Measurements from ENCODE around the gene GABRR3. TPM values are rescaled to one million over a fixed set of nuclear protein-coding genes. Genes with fewer than 3 reads are reported as not detected.

Gene GABRR3
- total RNA-seq: not detected in 2 replicates

GRCh38 chr3:98035208-98035607 is at the start of gene GABRR3:
TSS of gene GABRR3 (minus strand) at chr3:98035315. CDS start at chr3:98034987, 328 bp downstream.

DNA sequence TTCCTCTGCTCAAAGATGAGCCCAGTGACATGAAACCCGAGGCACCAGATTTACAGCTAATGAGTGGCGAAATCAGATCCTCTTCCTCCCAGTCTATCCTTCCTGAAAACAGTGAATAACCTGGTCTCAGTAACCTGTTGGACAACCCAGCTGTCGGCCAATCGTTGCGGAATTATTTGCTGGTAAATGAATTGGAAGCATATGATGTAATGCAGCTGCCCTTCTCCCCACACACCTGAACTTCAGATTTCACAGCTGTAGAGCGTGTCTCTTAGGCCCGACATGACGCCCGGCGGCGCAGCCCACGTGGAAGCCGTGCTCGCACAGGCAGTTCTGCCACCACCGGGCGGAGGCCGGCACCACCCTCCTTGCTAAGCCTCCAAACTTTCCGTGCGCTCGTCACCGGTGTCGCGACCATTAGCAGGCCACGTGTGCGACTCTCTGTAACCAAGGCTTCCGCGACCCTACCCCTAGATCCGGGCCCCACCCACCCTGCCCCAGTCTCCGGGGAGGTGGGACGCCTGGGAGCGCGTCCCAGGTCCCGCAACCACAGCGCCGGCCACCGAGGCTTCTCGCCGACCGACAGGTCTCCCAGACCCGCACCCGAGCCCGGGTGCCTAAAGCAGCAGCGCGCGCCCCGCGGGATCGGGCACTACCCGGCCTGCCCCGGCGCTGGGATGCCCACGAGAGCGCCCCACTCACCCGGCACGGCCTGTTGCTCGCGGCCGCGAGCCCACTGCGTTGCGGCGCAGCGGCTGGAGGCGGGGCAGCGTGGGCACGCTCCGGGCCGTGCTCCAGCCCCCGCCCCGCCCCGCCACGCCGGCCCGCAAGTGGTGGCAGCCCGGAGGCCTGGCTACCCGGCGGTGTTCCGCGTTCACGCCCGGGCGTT is 63.2 kb downstream of the GABRR3 start, which contains the start of gene RIOX2:
RIOX2 (minus strand) TSS at position 753 of the 889 bp plus-strand sequence. CDS start 4,838 bp downstream, outside the sequence.

Other genes with a start within 250 kb of the GABRR3 start
- 7.2 and 7.6 TPM in 2 replicates for gene CRYBG3, start 213.3 kb downstream of the GABRR3 start, total RNA-seq
- 19.0 and 25.9 TPM in 2 replicates for gene RIOX2, start 62.9 kb downstream of the GABRR3 start, total RNA-seq
- not detected in 2 replicates for gene OR5AC2, start 51.9 kb upstream of the GABRR3 start, total RNA-seq
- gene OR5H1, start 95.4 kb upstream of the GABRR3 start, total RNA-seq: not detected in 2 replicates
- not detected in 2 replicates for gene OR5H14, start 112.2 kb upstream of the GABRR3 start, total RNA-seq
- not detected in 2 replicates for gene OR5H15, start 131.4 kb upstream of the GABRR3 start, total RNA-seq
- not detected in 2 replicates for gene OR5H6, start 228.9 kb upstream of the GABRR3 start, total RNA-seq
- gene OR5H2, start 247.2 kb upstream of the GABRR3 start, total RNA-seq: not detected in 2 replicates

Data from airway epithelial cell (primary cell).